GM23338 (cell line): ENCODE measurements around the gene OR13G1. TPM values are rescaled to one million over a fixed set of nuclear protein-coding genes. Genes with fewer than 3 reads are reported as not detected.

Experiments
- ATAC-seq: fragments of 200-7000 bp; cut with Tn5 transposase; 3 replicates; pipeline ENCODE4 v1.9.1; 2020
- DNase-seq: peaks from one replicate; pipeline ENCODE4 v3.0.0-alpha.2; 2015; ENCODE audit warnings: low spot score
- H2AFZ ChIP-seq: fragments of 200-600 bp; sonication (generic); 2 replicates; pipeline ENCODE4 v1.8.0; 2016; ENCODE audit warnings: antibody characterized with exemption, mild to moderate bottlenecking, moderate library complexity
- H3F3A ChIP-seq: fragments of 200-600 bp; sonication (generic); replicated peaks from 2 replicates; pipeline ENCODE4 v1.8.0; 2017; ENCODE audit warnings: antibody characterized with exemption, mixed run types, low read depth
- H3K27ac ChIP-seq: fragments of 200-600 bp; sonication (generic); 2 replicates; pipeline ENCODE4 v1.6.1; 2016; ENCODE audit warnings: low read depth
- H3K27me3 ChIP-seq: fragments of 200-600 bp; sonication (generic); 2 replicates; pipeline ENCODE4 v1.8.0; 2016; ENCODE audit warnings: mild to moderate bottlenecking, mixed run types, moderate library complexity; ENCODE audit not compliant: insufficient read depth
- H3K36me3 ChIP-seq: fragments of 200-600 bp; sonication (generic); 2 replicates; pipeline ENCODE4 v1.8.0; 2016; ENCODE audit warnings: mild to moderate bottlenecking; ENCODE audit not compliant: insufficient read depth
- H3K4me1 ChIP-seq: fragments of 200-600 bp; sonication (generic); 2 replicates; pipeline ENCODE4 v1.8.0; 2016; ENCODE audit warnings: mild to moderate bottlenecking, moderate library complexity; ENCODE audit not compliant: insufficient read depth
- H3K4me2 ChIP-seq: fragments of 200-600 bp; sonication (generic); 2 replicates; pipeline ENCODE4 v1.7.1; 2017; ENCODE audit warnings: mixed run types
- H3K4me3 ChIP-seq: fragments of 200-600 bp; sonication (generic); 2 replicates; pipeline ENCODE4 v1.6.1; 2016; ENCODE audit warnings: mixed run types
- H3K79me2 ChIP-seq: fragments of 200-600 bp; sonication (generic); replicated peaks from 2 replicates; pipeline ENCODE4 v1.8.0; 2017; ENCODE audit warnings: mild to moderate bottlenecking; ENCODE audit not compliant: insufficient read depth
- H3K9me2 ChIP-seq: fragments of 200-600 bp; sonication (generic); 2 replicates; pipeline ENCODE4 v1.8.0; 2017; ENCODE audit not compliant: insufficient read depth
- H4K20me1 ChIP-seq: fragments of 200-600 bp; sonication (generic); replicated peaks from 2 replicates; pipeline ENCODE4 v1.8.0; 2017; ENCODE audit warnings: mild to moderate bottlenecking; ENCODE audit not compliant: insufficient read depth
- H3K27ac Mint-ChIP-seq: 2 replicates; pipeline ENCODE4 v1.8.0; 2020; ENCODE audit warnings: inconsistent platforms, mild to moderate bottlenecking, moderate library complexity, mixed read lengths
- H3K27me3 Mint-ChIP-seq: 3 replicates; pipeline ENCODE4 v1.8.0; 2022; ENCODE audit warnings: low read depth, mild to moderate bottlenecking, moderate library complexity, mixed read lengths, inconsistent platforms; ENCODE audit not compliant: insufficient read depth, poor library complexity
- H3K36me3 Mint-ChIP-seq: 3 replicates; pipeline ENCODE4 v1.8.0; 2021; ENCODE audit warnings: low read depth, mild to moderate bottlenecking, inconsistent platforms, moderate library complexity, mixed read lengths
- H3K4me1 Mint-ChIP-seq: 3 replicates; pipeline ENCODE4 v1.8.0; 2020; ENCODE audit warnings: mild to moderate bottlenecking, inconsistent platforms, mixed read lengths
- H3K4me3 Mint-ChIP-seq: 3 replicates; pipeline ENCODE4 v1.8.0; 2021; ENCODE audit warnings: moderate library complexity, mild to moderate bottlenecking, inconsistent platforms, mixed read lengths
- H3K9me3 Mint-ChIP-seq: 3 replicates; pipeline ENCODE4 v1.8.0; 2020; ENCODE audit warnings: moderate library complexity, mild to moderate bottlenecking, inconsistent platforms, mixed read lengths
- ETS1 ChIP-seq: IDR thresholded peaks from 2 replicates; pipeline ENCODE4 v1.6.1; 2016; ENCODE audit warnings: antibody characterized with exemption
- EZH2phosphoT487 ChIP-seq: fragments of 200-600 bp; sonication (generic); IDR thresholded peaks from one replicate; pipeline ENCODE4 v1.8.1; 2018; ENCODE audit warnings: antibody characterized with exemption; ENCODE audit not compliant: unreplicated experiment
- JUNB ChIP-seq: IDR thresholded peaks from one replicate; pipeline ENCODE4 v1.6.1; 2016; ENCODE audit warnings: antibody characterized with exemption; ENCODE audit not compliant: unreplicated experiment
- NANOG ChIP-seq: IDR thresholded peaks from 2 replicates; pipeline ENCODE4 v1.6.1; 2016; ENCODE audit warnings: antibody characterized with exemption, borderline replicate concordance
- POLR2AphosphoS5 ChIP-seq: IDR thresholded peaks from 2 replicates; pipeline ENCODE4 v1.6.1; 2016; ENCODE audit warnings: antibody characterized with exemption, low read depth
- STAT1 ChIP-seq: IDR thresholded peaks from one replicate; pipeline ENCODE4 v1.6.1; 2016; ENCODE audit warnings: antibody characterized with exemption; ENCODE audit not compliant: unreplicated experiment
- ZNF114 ChIP-seq: fragments of 250-450 bp; sonication (Bioruptor Pico); IDR thresholded peaks from 2 replicates; pipeline ENCODE4 v1.5.0; 2020; ENCODE audit warnings: mild to moderate bottlenecking, moderate library complexity
- ZNF331 ChIP-seq: fragments of 250-450 bp; sonication (Bioruptor Pico); IDR thresholded peaks from 2 replicates; pipeline ENCODE4 v1.5.0; 2020; ENCODE audit warnings: low read depth, mild to moderate bottlenecking, moderate library complexity
- ZNF462 ChIP-seq: fragments of 250-450 bp; sonication (Bioruptor Pico); IDR thresholded peaks from 2 replicates; pipeline ENCODE4 v1.5.0; 2020; ENCODE audit warnings: mild to moderate bottlenecking, moderate library complexity
- polyA plus RNA-seq: library from polyadenylated mRNA; unstranded; fragments of >200 nt; fragmentation: Nextera tagmentation; extraction: Ambion mirVana; gene quantifications from 2 replicates; pipeline ENCODE4 v1.2.1, GENCODE V29; 2016
- total RNA-seq: library from RNA; depleted of rRNA; stranded (reverse); fragments of >200 nt; shearing (Covaris generic); gene quantifications from 2 replicates; pipeline ENCODE4 v1.2.3, GENCODE V29; 2014
- TF ChIP-seq, protein P1 (sequence below), 2 experiments: fragments of 200-600 bp in 1 of 2; sonication (generic) in 1 of 2; conservative IDR thresholded peaks; 2 replicates each; pipeline versions ENCODE4 v1.5.1 to v1.6.1; 2016 to 2017; ENCODE audit warnings: antibody characterized with exemption in 2 of 2, low read depth in 2 of 2, mild to moderate bottlenecking in 2 of 2, moderate library complexity in 1 of 2

OR13G1 gene
- total and polyA plus RNA-seq, 2 experiments from 2014 or later, result not detected

GRCh38 chr1:247680171-247680570, 632 bp upstream of the OR13G1 start (continued):
- TF ChIP-seq ZNF462 (CRISPR knock-in tag), result no peak

- no peak for ATAC-seq
- Mint-ChIP-seq H3K4me3 (no peak overlapping the region), H3K27me3 (no peaks in the 10 kb centered on the region), H3K9me3 (peaks cover 5% of the 10 kb centered on the region), H3K36me3 (peaks cover 4% of the 10 kb centered on the region; the same call in 2 of the 3 replicates), H3K27ac (no peak overlapping the region), H3K4me1 (no peaks in the 10 kb centered on the region)
- no peaks in the 10 kb centered on the region for H3K36me3 ChIP-seq
- no peaks in the 10 kb centered on the region for H3K9me2 ChIP-seq
- no peaks in the 10 kb centered on the region for H3K79me2 ChIP-seq
- H3F3A ChIP-seq, result no peaks in the 10 kb centered on the region
- no peaks in the 10 kb centered on the region for H4K20me1 ChIP-seq
- H3K4me2 ChIP-seq, result no peak overlapping the region
- H3K27me3 ChIP-seq, result no peaks in the 10 kb centered on the region
- DNase-seq, result no peak
- H2AFZ ChIP-seq, result no peak overlapping the region
- H3K4me3 ChIP-seq, result no peak overlapping the region
- no peak overlapping the region for H3K27ac ChIP-seq
- H3K4me1 ChIP-seq, result no peaks in the 10 kb centered on the region
- TF ChIP-seq NANOG (no peak), EZH2phosphoT487 (no peak), ETS1 (no peak), JUNB (no peak), ZNF114 (CRISPR knock-in tag) (no peak), STAT1 (no peak), ZNF331 (no peak), POLR2AphosphoS5 (no peak)
- TF ChIP-seq, protein P1, sequence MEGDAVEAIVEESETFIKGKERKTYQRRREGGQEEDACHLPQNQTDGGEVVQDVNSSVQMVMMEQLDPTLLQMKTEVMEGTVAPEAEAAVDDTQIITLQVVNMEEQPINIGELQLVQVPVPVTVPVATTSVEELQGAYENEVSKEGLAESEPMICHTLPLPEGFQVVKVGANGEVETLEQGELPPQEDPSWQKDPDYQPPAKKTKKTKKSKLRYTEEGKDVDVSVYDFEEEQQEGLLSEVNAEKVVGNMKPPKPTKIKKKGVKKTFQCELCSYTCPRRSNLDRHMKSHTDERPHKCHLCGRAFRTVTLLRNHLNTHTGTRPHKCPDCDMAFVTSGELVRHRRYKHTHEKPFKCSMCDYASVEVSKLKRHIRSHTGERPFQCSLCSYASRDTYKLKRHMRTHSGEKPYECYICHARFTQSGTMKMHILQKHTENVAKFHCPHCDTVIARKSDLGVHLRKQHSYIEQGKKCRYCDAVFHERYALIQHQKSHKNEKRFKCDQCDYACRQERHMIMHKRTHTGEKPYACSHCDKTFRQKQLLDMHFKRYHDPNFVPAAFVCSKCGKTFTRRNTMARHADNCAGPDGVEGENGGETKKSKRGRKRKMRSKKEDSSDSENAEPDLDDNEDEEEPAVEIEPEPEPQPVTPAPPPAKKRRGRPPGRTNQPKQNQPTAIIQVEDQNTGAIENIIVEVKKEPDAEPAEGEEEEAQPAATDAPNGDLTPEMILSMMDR (conservative IDR thresholded peaks at IDR 0.05; ENCODE audit: low read depth in 2 of 2), result no peak
These were observed 10.3 kb downstream of the OR13G1 start for GRCh38 chr1:247669225-247669624.
